SH-SY5Y (cell line): ENCODE data around the gene MDGA2.

Experiments used
- GATA2 ChIP-seq: IDR thresholded peaks from 2 replicates; pipeline ENCODE4 v1.6.1; 2011; ENCODE audit warnings: mild to moderate bottlenecking, low read depth, low read length
- GATA3 ChIP-seq: IDR thresholded peaks from 2 replicates; pipeline ENCODE4 v1.6.1; 2011; ENCODE audit warnings: low read depth, mild to moderate bottlenecking, low read length, moderate library complexity

Gene MDGA2

DNA sequence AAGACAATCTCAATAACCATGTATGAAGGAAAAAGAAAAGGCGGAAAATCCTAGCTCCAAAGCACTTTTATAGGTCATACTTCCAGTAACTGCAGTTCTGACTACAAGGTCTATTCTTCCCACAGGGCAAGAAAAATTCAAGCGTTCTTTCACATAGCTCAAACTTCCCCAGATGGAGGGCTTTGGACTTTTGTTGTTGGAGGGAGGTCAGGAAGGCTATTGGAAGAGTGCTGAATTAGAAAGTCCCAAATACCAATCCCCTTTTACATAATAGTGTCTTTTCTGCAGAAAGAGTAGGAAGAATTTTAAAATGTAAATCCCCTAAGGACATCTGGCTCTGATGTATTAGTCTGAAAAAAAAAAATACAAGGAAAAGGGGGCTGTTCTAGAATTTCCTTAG lies 309.4 kb downstream of the MDGA2 start:
- TF ChIP-seq GATA3 (no peak), GATA2 (no peak)

DNA sequence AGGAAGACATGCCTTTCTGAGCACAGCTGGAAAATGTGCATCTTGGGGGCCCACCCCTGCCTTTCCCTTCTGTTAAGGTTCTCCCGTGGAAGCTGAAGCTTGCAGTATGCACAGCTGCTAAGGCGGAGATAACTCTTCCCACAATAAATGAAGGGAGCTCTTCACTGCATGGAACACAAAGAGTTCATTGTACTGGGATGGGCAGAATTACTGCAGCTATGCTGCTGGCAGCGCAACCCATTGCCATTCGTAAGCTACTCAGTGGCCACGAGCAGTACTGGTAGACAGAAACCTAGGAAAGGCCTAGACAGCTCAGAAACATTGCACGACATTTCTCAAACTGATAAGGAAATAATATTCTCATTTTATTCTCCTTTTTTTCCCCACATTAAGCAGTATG lies 310.2 kb downstream of the MDGA2 start:
- no peak for TF ChIP-seq GATA3
- no peak for TF ChIP-seq GATA2

DNA sequence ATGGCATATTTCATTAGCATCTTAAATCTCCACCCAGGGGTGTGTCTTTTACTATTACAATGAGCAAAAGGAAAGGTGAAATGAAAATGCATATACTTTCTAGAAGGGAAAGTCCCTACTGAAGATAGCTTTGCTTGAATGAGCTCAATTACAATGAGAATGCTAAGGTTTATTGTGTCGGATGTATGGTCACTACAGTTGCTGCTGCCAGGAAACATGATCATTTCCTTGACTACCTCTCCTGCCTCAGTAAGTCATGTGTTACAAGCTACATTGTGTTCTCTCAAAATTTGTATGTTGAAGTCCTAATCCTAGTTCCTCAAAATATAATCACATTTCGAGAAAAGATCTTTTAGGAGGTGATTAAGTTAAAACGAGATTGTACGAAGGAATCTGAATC lies 322.2 kb downstream of the MDGA2 start:
- TF ChIP-seq GATA3, result no peak
- no peak for TF ChIP-seq GATA2

GRCh38 chr14:47346849-47347248 lies 328.6 kb downstream of the MDGA2 start:
- no peak for TF ChIP-seq GATA2

GRCh38 chr14:47345016-47345415 lies 330.4 kb downstream of the MDGA2 start:
- TF ChIP-seq GATA3, result no peak

GRCh38 chr14:47332939-47333338 lies 342.5 kb downstream of the MDGA2 start:
- no peak for TF ChIP-seq GATA3
- TF ChIP-seq GATA2, result no peak

GRCh38 chr14:47332106-47332505 lies 343.3 kb downstream of the MDGA2 start:
- TF ChIP-seq GATA2, result no peak
- no peak for TF ChIP-seq GATA3

DNA sequence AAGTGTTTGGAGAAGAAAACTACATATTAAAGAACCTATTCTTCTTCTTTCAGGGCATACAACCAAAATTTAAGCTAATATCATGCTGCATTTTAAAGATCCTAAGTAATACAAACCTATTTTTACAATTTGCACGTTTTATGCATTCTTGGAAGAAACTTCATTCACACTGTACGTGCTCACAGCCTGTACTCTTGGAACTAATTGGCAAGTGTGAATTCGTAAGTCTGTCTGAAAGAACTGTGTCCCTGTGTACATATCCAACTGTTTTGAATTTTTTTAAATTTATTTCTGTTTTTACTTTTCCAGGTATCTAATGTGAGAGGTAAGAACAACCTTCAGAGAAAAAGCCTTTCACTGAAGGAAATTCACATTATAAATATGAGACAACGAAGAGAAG lies 347.0 kb downstream of the MDGA2 start:
- TF ChIP-seq GATA3 (no peak), GATA2 (no peak)

DNA sequence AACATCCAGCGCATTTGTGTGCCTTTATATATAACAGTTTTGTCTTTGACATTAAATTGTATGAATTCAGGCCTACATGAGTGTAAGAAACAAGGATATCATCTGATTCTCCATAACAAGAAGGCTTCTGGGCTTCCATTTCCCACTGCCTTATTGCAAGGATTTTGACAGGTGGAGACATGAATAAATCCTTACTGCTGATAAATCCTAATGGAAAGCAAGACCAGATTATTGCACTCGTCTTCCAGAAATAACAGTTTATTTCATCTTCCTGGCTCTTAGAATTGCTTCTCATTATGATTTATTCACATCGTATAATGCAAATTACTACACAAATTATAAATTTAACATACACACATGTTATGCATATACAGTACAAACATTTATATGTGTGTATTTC lies 348.1 kb downstream of the MDGA2 start:
- no peak for TF ChIP-seq GATA2
- no peak for TF ChIP-seq GATA3

DNA sequence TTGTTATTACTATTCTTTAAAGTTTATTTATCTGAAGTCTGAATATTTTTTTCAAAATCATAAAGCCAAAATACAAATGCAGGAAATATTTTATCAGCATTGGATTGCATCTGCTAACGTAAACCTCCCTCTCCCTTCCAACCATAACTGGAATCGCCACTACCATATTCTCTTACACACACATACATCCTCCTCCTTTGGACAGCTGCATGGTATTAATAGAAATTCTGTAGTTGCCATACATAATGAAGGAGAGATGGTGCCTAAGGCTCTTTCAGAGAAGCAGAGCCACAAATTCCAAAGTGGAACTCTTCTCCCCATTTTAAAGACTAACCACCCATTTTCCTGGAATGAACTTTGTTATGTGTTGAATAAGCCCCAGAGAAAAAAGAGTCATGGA lies 352.7 kb downstream of the MDGA2 start:
- TF ChIP-seq GATA3 (no peak), GATA2 (no peak)

- TF ChIP-seq GATA3 (no peak), GATA2 (no peak)
These were observed 373.3 kb downstream of the MDGA2 start for GRCh38 chr14:47302121-47302520.

- TF ChIP-seq GATA2 (no peak), GATA3 (no peak)
These were observed 374.6 kb downstream of the MDGA2 start for GRCh38 chr14:47300796-47301195.

DNA sequence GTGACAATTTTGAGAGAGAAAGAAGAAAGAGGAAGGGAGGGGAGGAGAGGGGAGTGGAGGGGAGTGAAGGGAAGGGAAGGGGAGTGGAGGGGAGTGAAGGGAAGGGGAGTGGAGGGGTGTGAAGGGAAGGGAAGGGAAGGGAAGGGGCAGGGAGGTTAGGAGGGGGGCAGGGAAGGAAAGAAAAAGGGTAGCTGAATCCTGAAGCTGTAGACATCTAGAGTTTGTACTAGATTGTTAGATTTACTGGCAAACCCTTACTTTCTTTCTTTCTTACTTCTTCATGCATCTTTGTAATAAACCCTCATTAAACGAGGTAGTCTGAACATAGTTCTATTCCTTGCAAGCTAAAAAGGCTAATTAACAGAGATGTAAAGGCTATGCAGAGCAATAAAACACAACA lies 378.0 kb downstream of the MDGA2 start:
- TF ChIP-seq GATA2 (no peak), GATA3 (no peak)

DNA sequence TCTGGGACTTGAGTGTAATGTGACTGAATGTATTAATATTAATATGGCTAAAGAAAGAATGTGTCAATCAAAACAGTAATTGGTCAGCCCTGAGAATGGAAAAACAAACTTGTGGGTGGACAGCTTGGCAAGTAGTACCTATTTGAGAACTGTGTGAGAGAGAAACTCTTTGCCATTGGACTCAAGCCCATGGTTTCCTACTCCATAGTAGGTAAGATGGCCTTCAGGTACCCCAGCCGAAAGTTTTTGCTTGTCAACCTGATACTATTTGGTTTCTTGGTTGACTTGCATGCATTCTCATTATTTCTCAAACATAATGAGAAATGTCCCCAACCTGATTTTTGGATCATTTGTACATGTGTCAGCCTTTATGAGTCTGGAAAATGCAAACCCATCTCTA lies 391.1 kb downstream of the MDGA2 start:
- no peak for TF ChIP-seq GATA3
- no peak for TF ChIP-seq GATA2

DNA sequence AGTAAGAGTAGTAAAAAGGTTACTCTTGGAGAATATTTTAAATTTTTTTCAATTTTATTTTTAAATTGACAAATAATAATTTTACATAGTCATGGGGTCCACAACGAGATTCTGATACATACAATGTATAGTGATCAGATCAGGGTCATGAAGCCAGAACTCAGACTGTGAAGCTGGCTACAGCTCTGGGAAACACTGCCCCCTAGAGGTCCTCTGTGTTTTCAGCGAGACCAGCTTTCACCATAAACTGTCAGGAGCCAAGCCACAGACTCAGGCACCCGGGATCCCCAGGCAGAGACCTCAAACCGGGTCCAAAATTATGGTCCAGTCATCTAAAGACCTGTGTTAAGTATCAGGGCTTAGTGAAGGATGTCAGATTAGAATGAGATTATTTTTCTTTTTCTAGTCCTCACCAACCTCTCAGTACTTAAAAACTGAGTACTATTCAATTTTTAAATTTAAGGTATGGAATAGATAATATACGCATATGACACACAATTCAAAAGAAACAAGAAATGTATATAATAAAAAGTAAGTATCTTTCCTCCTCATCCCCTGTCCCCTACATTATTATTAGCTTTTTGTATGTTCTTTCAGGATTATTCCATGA lies 397.1 kb downstream of the MDGA2 start:
- TF ChIP-seq GATA3, result no peak
- TF ChIP-seq GATA2, result no peak

DNA sequence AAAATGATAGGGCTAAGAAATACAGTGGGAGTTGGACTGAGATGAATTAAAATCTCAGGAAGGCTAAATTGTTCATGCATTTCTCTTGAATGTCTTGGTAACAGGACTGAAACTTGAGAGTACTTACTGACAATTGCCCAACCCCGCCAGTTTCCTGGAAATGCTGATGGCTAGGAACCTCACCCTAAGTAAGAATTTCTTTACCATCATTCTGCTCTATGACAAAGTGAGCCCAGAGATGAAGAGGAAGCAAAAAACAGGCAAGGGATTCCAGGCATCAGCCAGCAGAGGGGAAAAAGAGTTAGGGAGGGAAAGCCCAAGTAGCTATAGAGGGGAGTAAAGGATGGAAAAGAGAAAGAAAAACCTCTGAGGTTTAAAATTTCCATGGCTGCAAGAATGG lies 397.7 kb downstream of the MDGA2 start:
- no peak for TF ChIP-seq GATA2
- no peak for TF ChIP-seq GATA3
